GM12873 (cell line): ENCODE measurements around the gene SOCS3.

Experiments
- TF ChIP-seq, protein P1 (sequence below): IDR thresholded peaks from 2 replicates; pipeline ENCODE4 v1.5.1; 2012; ENCODE audit warnings: low read depth, mild to moderate bottlenecking, moderate library complexity, low read length, control low read depth; ENCODE audit not compliant: insufficient read depth; ENCODE audit errors: missing control alignments

SOCS3 gene, protein sequence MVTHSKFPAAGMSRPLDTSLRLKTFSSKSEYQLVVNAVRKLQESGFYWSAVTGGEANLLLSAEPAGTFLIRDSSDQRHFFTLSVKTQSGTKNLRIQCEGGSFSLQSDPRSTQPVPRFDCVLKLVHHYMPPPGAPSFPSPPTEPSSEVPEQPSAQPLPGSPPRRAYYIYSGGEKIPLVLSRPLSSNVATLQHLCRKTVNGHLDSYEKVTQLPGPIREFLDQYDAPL

DNA sequence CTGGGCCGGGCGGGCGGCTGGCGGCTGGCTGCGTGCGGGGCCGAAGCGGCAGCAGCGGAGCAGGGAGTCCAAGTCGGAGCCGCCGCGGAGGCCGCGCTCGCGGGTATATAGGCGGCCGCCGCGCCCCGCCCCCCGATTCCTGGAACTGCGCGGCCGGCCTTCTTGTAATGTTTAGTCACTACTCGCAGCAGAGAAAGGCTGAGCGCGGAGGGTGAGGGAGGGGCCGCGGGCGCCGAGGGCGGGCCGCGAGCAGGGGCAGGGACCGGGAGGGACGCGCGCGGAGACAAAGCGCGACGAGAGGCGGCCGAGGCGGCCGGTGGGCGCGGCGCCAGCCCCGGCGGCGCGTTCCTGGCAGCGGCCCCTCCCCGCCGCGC is at the start of gene SOCS3:
TSS of gene SOCS3 (minus strand) at position 81 of the 374 bp plus-strand sequence. CDS start 982 bp downstream, outside the sequence.
- TF ChIP-seq, protein P1, sequence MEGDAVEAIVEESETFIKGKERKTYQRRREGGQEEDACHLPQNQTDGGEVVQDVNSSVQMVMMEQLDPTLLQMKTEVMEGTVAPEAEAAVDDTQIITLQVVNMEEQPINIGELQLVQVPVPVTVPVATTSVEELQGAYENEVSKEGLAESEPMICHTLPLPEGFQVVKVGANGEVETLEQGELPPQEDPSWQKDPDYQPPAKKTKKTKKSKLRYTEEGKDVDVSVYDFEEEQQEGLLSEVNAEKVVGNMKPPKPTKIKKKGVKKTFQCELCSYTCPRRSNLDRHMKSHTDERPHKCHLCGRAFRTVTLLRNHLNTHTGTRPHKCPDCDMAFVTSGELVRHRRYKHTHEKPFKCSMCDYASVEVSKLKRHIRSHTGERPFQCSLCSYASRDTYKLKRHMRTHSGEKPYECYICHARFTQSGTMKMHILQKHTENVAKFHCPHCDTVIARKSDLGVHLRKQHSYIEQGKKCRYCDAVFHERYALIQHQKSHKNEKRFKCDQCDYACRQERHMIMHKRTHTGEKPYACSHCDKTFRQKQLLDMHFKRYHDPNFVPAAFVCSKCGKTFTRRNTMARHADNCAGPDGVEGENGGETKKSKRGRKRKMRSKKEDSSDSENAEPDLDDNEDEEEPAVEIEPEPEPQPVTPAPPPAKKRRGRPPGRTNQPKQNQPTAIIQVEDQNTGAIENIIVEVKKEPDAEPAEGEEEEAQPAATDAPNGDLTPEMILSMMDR, result no peak

DNA sequence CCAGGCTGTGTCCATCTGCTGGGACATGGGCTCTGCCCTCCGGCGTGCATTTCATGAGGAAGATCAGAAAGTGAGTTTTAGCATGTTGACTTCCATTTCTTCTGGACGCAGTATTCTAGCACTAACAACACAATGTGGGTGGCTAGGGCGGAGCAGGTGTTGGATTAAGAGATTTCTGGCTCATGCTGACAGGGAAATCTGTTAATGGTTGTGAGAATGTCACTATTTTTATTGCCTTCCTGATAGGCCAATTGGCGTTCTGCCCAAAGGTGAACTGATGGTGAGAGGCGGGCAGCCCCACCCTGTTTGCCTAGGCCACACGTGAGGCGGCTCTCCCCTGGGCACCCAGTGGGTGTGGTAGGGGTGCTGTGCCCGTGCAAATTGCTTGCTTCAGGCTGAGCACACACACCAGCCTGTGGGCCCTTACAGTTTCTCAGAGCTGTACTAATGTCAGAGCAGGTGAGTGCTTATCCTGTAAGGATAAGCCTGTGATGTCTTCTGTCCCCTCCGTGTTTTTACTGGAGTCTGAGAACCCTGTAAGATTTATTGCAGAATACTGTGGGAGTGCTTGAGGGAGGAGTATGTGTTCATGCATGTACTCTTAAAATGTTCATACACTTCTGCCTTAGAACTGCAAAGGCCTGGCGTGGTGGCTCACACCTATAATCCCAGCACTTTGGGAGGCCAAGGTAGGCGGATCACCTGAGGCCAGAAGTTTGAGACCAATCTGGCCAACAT is 49.5 kb upstream of the SOCS3 start:
- TF ChIP-seq, protein P1, result no peak

DNA sequence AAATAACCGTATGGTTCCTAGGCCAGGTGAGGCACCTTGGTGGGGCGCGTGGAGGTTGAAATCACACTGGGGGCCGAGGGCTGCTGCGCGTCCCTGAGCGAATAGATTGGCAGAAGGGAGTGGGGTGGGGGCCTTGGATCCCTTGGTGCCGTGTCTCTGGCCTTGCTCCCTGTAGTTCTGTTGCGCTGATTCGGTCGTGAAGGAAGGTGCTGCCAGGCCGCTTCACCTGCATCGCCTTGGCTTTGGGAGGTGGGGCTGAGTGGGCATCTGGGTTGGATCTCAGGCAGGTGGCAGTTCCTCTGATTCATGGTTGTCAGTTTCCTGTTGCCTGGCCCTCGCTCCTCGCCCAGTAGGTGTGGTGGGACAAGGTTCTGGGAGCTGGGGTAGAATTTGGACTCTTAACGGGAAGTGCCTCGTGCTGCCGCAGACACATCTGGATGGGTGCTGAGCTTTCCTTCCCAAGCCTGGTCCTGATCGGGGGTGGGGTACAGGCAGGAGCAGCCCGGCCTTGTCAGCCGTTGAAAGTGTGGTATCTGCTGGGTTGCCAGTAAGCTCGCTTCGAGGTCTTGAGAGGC is 48.7 kb upstream of the SOCS3 start:
- TF ChIP-seq, protein P1, result no peak

DNA sequence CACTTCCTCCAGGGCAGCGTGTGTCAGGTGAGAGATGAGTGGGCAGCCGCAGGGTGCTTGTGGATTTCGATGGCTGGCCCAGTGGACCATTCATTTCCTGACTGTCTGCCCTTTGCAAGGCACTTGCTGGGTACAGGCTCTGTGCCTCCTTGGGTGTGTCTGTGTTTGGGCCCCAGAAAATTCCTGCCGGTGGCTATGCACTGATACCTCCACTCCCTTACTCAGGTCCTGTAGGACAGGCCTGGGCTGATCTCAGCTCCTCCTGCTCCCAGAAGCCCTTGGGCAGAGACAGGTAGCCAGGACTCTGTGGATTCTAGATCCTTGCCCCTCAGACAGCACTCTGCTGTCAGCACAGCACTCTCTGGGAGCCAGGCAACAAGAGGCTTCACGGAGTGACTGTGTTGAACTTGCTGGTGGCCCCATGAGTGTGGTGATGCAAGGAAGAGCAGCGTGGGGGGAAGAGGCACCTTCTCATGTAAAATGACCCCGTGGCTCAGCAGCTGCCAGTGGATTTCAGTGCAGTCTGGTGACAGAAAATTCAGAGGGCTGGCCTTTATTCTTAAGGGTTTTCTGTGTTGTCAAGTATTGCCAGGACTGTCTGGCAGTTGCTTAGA is 47.6 kb upstream of the SOCS3 start:
- TF ChIP-seq, protein P1, result no peak

DNA sequence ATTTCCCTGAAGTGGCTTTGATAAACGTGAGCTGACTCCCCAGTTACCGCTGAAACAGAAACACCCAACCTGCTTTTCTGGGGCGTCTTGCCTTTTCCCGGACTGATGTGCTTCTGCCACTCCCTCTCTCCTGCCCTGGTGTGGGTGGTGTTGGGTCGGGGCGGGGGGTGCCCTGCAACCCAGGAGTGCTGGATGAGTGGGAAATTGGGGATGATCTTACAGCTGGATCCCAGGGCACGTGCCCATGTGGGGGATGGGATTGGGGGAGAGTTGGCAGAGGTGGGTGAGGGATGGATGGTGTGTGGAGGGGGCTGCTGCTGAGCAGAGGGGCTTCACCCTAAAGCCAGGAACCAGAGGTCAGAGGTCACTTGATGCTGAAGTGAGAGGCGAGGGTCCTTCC is 47.0 kb upstream of the SOCS3 start:
- TF ChIP-seq, protein P1, result no peak

DNA sequence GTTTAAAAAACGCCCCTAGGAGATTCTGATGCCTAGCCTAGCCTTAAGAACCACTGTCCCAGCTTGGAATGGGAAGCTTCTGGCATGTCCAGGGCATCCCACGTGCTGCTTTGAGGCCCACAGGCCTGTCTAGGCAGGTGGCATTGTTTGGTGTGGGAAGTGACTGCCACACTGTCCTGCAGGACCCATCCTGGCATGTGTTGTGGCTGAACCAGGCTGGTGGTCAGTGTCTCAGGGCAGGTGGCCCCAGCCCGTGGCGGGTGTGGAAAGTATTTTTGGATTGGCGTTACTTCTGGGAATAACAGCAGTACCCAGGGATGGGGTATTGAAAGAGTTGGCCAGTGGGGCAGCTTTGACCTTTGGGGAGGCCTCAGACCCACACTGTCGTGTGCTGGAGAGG is 46.5 kb upstream of the SOCS3 start:
- TF ChIP-seq, protein P1, result no peak

DNA sequence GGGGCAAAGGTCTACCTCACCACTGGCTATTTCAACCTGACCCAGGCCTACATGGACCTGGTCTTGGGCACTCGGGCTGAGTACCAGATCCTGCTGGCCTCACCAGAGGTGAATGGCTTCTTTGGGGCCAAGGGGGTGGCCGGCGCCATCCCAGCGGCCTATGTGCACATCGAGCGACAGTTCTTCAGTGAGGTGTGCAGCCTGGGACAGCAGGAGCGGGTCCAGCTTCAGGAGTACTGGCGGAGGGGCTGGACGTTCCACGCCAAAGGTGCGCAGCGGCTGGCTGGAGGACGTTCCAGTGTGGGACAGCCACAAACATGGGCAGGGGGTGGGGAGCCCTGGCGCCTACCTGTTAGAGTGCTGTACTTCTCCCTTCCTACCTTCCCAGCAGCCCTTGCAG is 43.9 kb upstream of the SOCS3 start:
- TF ChIP-seq, protein P1, result no peak
